ENCODE data around the gene HGFAC. TPM values are rescaled to one million over a fixed set of nuclear protein-coding genes. Genes with fewer than 3 reads are reported as not detected.

HGFAC gene
- total and polyA plus RNA-seq, 2 experiments from 2014 or later, result not detected

DNA sequence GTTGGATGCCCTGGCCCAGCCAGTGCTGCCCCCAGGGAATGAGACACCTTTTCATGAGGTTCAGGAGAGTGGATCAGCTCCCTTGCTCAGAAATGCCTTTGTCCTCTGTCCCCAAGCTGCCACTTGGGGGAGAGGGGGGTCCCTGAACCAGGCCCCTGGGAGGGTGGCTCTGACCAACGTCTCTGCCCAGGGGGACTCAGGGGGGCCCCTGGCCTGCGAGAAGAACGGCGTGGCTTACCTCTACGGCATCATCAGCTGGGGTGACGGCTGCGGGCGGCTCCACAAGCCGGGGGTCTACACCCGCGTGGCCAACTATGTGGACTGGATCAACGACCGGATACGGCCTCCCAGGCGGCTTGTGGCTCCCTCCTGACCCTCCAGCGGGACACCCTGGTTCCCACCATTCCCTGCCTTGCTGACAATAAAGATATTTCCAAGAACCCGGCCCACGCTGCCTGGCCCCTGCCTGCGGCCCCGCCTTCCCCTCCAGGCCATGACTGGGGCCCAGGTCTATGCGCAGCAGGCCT is 7.3 kb downstream of the HGFAC start:
- Histone ChIP-seq H3K4me3 (no peak overlapping the region), H3K27me3 (replicated peaks; ENCODE audit: insufficient read depth) (no peaks in the 10 kb centered on the region), H3K4me1 (ENCODE audit: insufficient read depth) (peaks cover 8% of the 10 kb centered on the region; the same call in 1 of the 2 replicates), H3K4me2 (ENCODE audit: unreplicated experiment) (no peak overlapping the region), H2AFZ (no peak overlapping the region), H3K27ac (no peak overlapping the region), H3K9me2 (ENCODE audit: insufficient read depth) (no peaks in the 10 kb centered on the region), H3K9ac (no peak overlapping the region), H3K36me3 (ENCODE audit: low read depth) (no peaks in the 10 kb centered on the region), H3F3A (ENCODE audit: insufficient read depth) (peaks cover 4% of the 10 kb centered on the region; the same call in 1 of the 2 replicates), H3K79me2 (ENCODE audit: insufficient read depth) (no peaks in the 10 kb centered on the region), H3K9me3 (ENCODE audit: low read depth) (no peaks in the 10 kb centered on the region), H4K20me1 (ENCODE audit: insufficient read depth) (no peaks in the 10 kb centered on the region)
- no peak for DNase-seq
- 92 to 97% methylated on average over 16 to 21 of the region's 21 CpGs for WGBS, 2 experiments (ENCODE audit: low coverage in 1 of 2, low lambda C conversion rate in 2 of 2, missing lambda C conversion rate in 2 of 2)
- TF ChIP-seq EZH2 (IDR thresholded peaks at IDR 0.05; ENCODE audit: insufficient read depth, poor library complexity, severe bottlenecking), result no peak
- no peak for TF ChIP-seq EZH2phosphoT487 (IDR thresholded peaks at IDR 0.05; ENCODE audit: insufficient read depth, low read depth)
- in situ Hi-C loops (cut with MboI), result loop anchor here (5.0 kb wide), 1 partner anchor 102 kb away; no protein-coding TSS in a partner anchor

DNA sequence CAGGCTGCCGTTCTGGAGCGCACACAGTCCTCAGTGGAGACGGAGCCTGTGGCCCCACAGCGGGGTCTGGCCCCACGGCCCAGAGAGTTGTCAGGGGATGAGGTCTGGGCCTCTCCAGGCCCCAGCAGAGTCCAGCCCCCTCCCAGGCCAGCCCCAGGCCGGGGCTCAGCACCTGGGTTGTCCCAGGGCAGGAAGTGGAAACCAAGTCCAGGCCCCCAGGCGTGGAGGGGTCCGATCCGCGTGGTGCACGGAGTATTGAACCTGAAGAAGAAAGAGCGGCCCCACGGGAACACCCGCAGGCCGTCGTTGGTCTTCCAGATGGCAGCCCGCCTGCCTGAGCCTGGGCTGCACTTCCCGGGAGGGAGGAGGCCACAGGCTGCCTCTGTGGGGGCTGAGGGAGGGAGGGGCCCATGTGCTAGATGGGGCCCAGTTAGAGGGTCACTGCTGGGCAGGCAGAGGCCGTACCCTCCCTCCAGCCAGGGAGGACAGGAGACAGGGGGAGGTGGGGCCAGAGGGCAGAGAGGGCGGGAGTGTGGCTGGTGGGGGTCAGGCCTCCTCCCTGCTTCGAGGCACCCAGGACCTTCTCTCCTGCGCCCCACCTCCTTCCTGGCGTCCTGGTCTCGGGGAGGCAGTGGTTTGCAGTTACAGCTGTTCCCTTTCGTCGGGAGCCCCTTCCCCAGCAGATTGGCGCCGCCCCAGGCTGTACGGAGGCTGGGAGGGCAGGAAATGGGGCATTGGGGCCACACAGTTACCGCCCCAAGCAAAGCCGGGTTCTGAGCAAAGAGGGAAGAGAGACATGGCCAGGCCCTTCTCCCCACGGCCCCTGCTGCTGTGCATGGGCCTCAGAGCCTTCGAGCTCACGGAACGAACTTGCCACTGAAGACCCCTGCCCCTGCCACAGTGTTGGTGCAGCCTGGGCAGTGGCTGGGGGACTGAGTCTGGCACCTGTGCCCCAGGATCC is 8.1 kb downstream of the HGFAC start:
- Histone ChIP-seq H3K79me2 (ENCODE audit: insufficient read depth) (no peaks in the 10 kb centered on the region), H3F3A (ENCODE audit: insufficient read depth) (peaks cover 4% of the 10 kb centered on the region; the same call in 1 of the 2 replicates), H3K9me2 (ENCODE audit: insufficient read depth) (no peaks in the 10 kb centered on the region), H3K9me3 (ENCODE audit: low read depth) (no peaks in the 10 kb centered on the region), H3K9ac (no peak overlapping the region), H3K4me3 (no peak overlapping the region), H3K27me3 (replicated peaks; ENCODE audit: insufficient read depth) (no peaks in the 10 kb centered on the region), H3K4me2 (ENCODE audit: unreplicated experiment) (no peak overlapping the region), H3K36me3 (ENCODE audit: low read depth) (no peaks in the 10 kb centered on the region), H3K4me1 (ENCODE audit: insufficient read depth) (peaks cover 8% of the 10 kb centered on the region; the same call in 1 of the 2 replicates), H2AFZ (no peak overlapping the region), H4K20me1 (ENCODE audit: insufficient read depth) (no peaks in the 10 kb centered on the region), H3K27ac (no peak overlapping the region)
- WGBS, 2 experiments (ENCODE audit: low coverage in 1 of 2, low lambda C conversion rate in 2 of 2, missing lambda C conversion rate in 2 of 2), result 83 to 84% methylated on average over 19 to 34 of the region's 35 CpGs
- no peak for DNase-seq
- no peak for TF ChIP-seq EZH2 (IDR thresholded peaks at IDR 0.05; ENCODE audit: insufficient read depth, poor library complexity, severe bottlenecking)
- no peak for TF ChIP-seq EZH2phosphoT487 (IDR thresholded peaks at IDR 0.05; ENCODE audit: insufficient read depth, low read depth)
- in situ Hi-C loops (cut with MboI), result loop anchor here (5.0 kb wide), 1 partner anchor 103 kb away; no protein-coding TSS in a partner anchor

DNA sequence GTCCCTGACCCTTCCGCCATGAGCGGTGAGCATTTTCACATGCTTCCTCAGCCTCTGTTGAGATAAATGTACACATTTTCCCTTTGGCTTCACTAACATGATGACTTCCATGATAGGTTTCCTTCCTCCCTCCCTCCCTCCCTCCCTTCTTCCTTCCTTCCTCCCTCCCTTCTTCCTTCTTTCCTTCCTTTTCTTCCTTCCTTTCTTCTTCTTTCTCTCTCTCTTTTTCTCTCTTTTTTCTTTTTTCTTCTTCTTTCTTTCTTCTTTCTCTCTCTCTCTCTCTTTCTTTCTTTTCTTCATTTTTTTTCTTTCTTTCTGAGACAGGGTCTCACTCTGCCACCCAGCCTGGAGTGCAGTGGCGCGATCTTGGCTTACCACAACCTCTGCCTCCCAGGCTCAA is 8.9 kb downstream of the HGFAC start:
- no peaks in the 10 kb centered on the region for H3K36me3 ChIP-seq (ENCODE audit: low read depth)
- H3K4me2 ChIP-seq (ENCODE audit: unreplicated experiment), result no peak overlapping the region
- no peaks in the 10 kb centered on the region for H3K9me3 ChIP-seq (ENCODE audit: low read depth)
- no peaks in the 10 kb centered on the region for H3K79me2 ChIP-seq (ENCODE audit: insufficient read depth)
- TF ChIP-seq EZH2phosphoT487 (IDR thresholded peaks at IDR 0.05; ENCODE audit: insufficient read depth, low read depth) (no peak), EZH2 (IDR thresholded peaks at IDR 0.05; ENCODE audit: insufficient read depth, poor library complexity, severe bottlenecking) (no peak)
- H3K27ac ChIP-seq, result no peak overlapping the region
- no peak overlapping the region for H3K4me3 ChIP-seq
- no peak for DNase-seq
- H2AFZ ChIP-seq, result no peak overlapping the region
- H3K9ac ChIP-seq, result no peak overlapping the region
- no peaks in the 10 kb centered on the region for H3K9me2 ChIP-seq (ENCODE audit: insufficient read depth)
- no peaks in the 10 kb centered on the region for H3K27me3 ChIP-seq (replicated peaks; ENCODE audit: insufficient read depth)
- H3K4me1 ChIP-seq (ENCODE audit: insufficient read depth), result peaks cover 8% of the 10 kb centered on the region; the same call in 1 of the 2 replicates
- peaks cover 4% of the 10 kb centered on the region; the same call in 1 of the 2 replicates for H3F3A ChIP-seq (ENCODE audit: insufficient read depth)
- in situ Hi-C loops (cut with MboI), result no loop called here
- H4K20me1 ChIP-seq (ENCODE audit: insufficient read depth), result no peaks in the 10 kb centered on the region
- WGBS, 2 experiments (ENCODE audit: low coverage in 1 of 2, low lambda C conversion rate in 2 of 2, missing lambda C conversion rate in 2 of 2), result 98 to 100% methylated on average over 3 to 4 of the region's 4 CpGs

DNA sequence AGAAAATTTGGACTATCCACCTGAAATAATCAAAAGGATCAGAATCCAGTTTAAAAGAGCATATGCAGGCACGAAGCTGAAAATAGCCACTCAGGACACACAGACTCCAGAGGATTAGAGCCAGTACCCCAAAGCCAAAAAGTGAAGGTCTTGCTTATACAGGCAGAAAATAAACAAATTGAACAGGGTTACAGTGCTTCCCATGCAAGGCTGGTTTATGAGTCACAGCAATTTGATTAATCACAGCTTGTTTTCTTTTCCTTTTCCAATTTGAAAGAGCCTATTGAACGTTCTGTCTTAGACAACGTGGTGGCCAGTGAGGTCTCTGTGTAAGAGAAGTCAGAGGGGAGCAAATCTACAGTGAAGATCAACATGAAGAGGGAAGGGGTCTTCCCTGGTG is 10.2 kb downstream of the HGFAC start:
- peak; percentile 75 for DNase-seq
- Histone ChIP-seq H3F3A (ENCODE audit: insufficient read depth) (peaks cover 4% of the 10 kb centered on the region; the same call in 1 of the 2 replicates), H3K9me2 (ENCODE audit: insufficient read depth) (no peaks in the 10 kb centered on the region), H3K9me3 (ENCODE audit: low read depth) (no peaks in the 10 kb centered on the region), H3K9ac (no peak overlapping the region), H3K27me3 (replicated peaks; ENCODE audit: insufficient read depth) (no peaks in the 10 kb centered on the region), H3K4me3 (no peak overlapping the region), H3K4me1 (ENCODE audit: insufficient read depth) (peaks cover 8% of the 10 kb centered on the region; the same call in 1 of the 2 replicates), H2AFZ (0 out of 2 replicates have a peak overlapping the region, but pooled peaks have one; percentile 33), H4K20me1 (ENCODE audit: insufficient read depth) (no peaks in the 10 kb centered on the region), H3K36me3 (ENCODE audit: low read depth) (no peaks in the 10 kb centered on the region), H3K4me2 (ENCODE audit: unreplicated experiment) (no peak overlapping the region), H3K79me2 (ENCODE audit: insufficient read depth) (no peaks in the 10 kb centered on the region), H3K27ac (no peak overlapping the region)
- TF ChIP-seq EZH2phosphoT487 (IDR thresholded peaks at IDR 0.05; ENCODE audit: insufficient read depth, low read depth) (no peak), EZH2 (IDR thresholded peaks at IDR 0.05; ENCODE audit: insufficient read depth, poor library complexity, severe bottlenecking) (no peak)
- 5 to 6% methylated on average over 3 of the region's 3 CpGs for WGBS, 2 experiments (ENCODE audit: low coverage in 1 of 2, low lambda C conversion rate in 2 of 2, missing lambda C conversion rate in 2 of 2)
- in situ Hi-C loops (cut with MboI), result no loop called here

Measured in GM23248 (cell line).